H1 (cell line): ENCODE data around the gene AFF1. TPM values are rescaled to one million over a fixed set of nuclear protein-coding genes. Genes with fewer than 3 reads are reported as not detected.

Source experiments
- CTCF ChIA-PET: fragments of 300-600 bp; sonication (Branson Sonifier 250); formaldehyde crosslinking; loops from one replicate; lab custom pipeline; 2021; ENCODE audit not compliant: partially characterized antibody; lab: Charles Lee
- POLR2A ChIA-PET: fragments of 300-600 bp; sonication (Branson Sonifier 250); formaldehyde crosslinking; loops from one replicate; lab custom pipeline; 2021; ENCODE audit warnings: inconsistent platforms; ENCODE audit not compliant: partially characterized antibody; lab: Charles Lee
- DNase-seq, 2 experiments: peaks; one replicate each; pipeline versions ENCODE4 v3.0.0 to v3.0.0-alpha.2; 2010 to 2022; ENCODE audit warnings: low spot score in 2 of 2, low read depth in 1 of 2, mixed read lengths in 1 of 2
- FAIRE-seq: peaks from 2 replicates; lab custom pipeline; 2011; peaks lifted over from hg19 to GRCh38; lab: Jason Lieb, UNC
- H2AFZ ChIP-seq: 2 replicates; pipeline ENCODE4 v1.8.1; 2012; ENCODE audit warnings: low read length, inconsistent platforms
- H2AK5ac ChIP-seq: 2 replicates; pipeline ENCODE4 v1.6.1; 2013; ENCODE audit warnings: low read depth, low read length
- H2BK120ac ChIP-seq: replicated peaks from 2 replicates; pipeline ENCODE3; 2013; ENCODE audit warnings: low read depth, low read length, inconsistent platforms
- H2BK12ac ChIP-seq: 2 replicates; pipeline ENCODE4 v1.6.1; 2013; ENCODE audit warnings: low read depth, low read length
- H2BK15ac ChIP-seq: 2 replicates; pipeline ENCODE4 v1.6.1; 2013; ENCODE audit warnings: low read length
- H2BK20ac ChIP-seq: 2 replicates; pipeline ENCODE4 v1.6.1; 2013; ENCODE audit warnings: low read length
- H2BK5ac ChIP-seq: 2 replicates; pipeline ENCODE4 v1.6.1; 2013; ENCODE audit warnings: low read depth, low read length
- H3K14ac ChIP-seq: 2 replicates; pipeline ENCODE4 v1.6.1; 2013; ENCODE audit warnings: inconsistent platforms; ENCODE audit not compliant: insufficient read length
- H3K18ac ChIP-seq: 2 replicates; pipeline ENCODE4 v1.6.1; 2013; ENCODE audit warnings: low read length; ENCODE audit errors: extremely low read depth
- H3K23ac ChIP-seq: 2 replicates; pipeline ENCODE4 v1.6.1; 2013; ENCODE audit warnings: inconsistent platforms; ENCODE audit not compliant: insufficient read length
- H3K23me2 ChIP-seq: 2 replicates; pipeline ENCODE4 v1.6.1; 2013; ENCODE audit warnings: low read depth, low read length
- H3K27ac ChIP-seq: 2 replicates; pipeline ENCODE4 v1.6.1; 2011; ENCODE audit warnings: low read depth, low read length, inconsistent platforms
- H3K27me3 ChIP-seq, 4 experiments: replicated peaks in 1 of 4; 1 replicate in 1 of 4; 2 replicates in 3 of 4; pipeline versions ENCODE4 v1.6.1 to v1.8.1; 2011 to 2013; ENCODE audit warnings: low read length in 3 of 4, mild to moderate bottlenecking in 3 of 4, inconsistent platforms in 2 of 4, mixed read lengths in 2 of 4, moderate library complexity in 1 of 4; ENCODE audit not compliant: control insufficient read depth in 3 of 4, insufficient read depth in 3 of 4; ENCODE audit errors: extremely low read depth in 1 of 4
- H3K36me3 ChIP-seq, 4 experiments: 2 replicates each; pipeline versions ENCODE4 v1.6.1 to v1.8.1; 2011 to 2013; ENCODE audit warnings: mild to moderate bottlenecking in 4 of 4, low read length in 3 of 4, moderate library complexity in 2 of 4, control low read depth in 1 of 4, inconsistent platforms in 1 of 4; ENCODE audit not compliant: insufficient read depth in 4 of 4, control insufficient read depth in 2 of 4
- H3K4ac ChIP-seq: replicated peaks from 2 replicates; pipeline ENCODE3; 2013; ENCODE audit warnings: low read length, low read depth, mixed read lengths, inconsistent platforms; ENCODE audit not compliant: insufficient read length
- H3K4me1 ChIP-seq, 4 experiments: replicated peaks in 1 of 4; 1 replicate in 1 of 4; 2 replicates in 3 of 4; pipeline versions ENCODE4 v1.6.1 to v1.8.1; 2011 to 2013; ENCODE audit warnings: low read length in 3 of 4, inconsistent platforms in 2 of 4, mixed read lengths in 1 of 4; ENCODE audit not compliant: insufficient read depth in 4 of 4, control insufficient read depth in 3 of 4
- H3K4me2 ChIP-seq, 2 experiments: 2 replicates each; pipeline versions ENCODE4 v1.6.1 to v1.8.1; 2011 to 2013; ENCODE audit warnings: low read depth in 2 of 2, low read length in 2 of 2, control low read depth in 1 of 2, inconsistent platforms in 1 of 2, mild to moderate bottlenecking in 1 of 2; ENCODE audit not compliant: insufficient read depth in 1 of 2
- H3K4me3 ChIP-seq, 4 experiments: fragments of 200-600, 300-600 bp in 1 of 4; sonication (generic), shearing (Covaris generic), sonication (Bioruptor Twin) in 1 of 4; 2 replicates each; pipeline versions ENCODE4 v1.5.1 to v1.8.1; 2011 to 2016; ENCODE audit warnings: low read length in 4 of 4, low read depth in 3 of 4, control low read depth in 2 of 4, inconsistent platforms in 2 of 4, mild to moderate bottlenecking in 2 of 4, mixed read lengths in 1 of 4, moderate library complexity in 1 of 4; ENCODE audit not compliant: insufficient read depth in 2 of 4; ENCODE audit errors: extremely low read depth in 1 of 4
- H3K56ac ChIP-seq: replicated peaks from 2 replicates; pipeline ENCODE3; 2013; ENCODE audit warnings: low read depth, mild to moderate bottlenecking, mixed read lengths, low read length, inconsistent platforms; ENCODE audit not compliant: insufficient read length
- H3K79me1 ChIP-seq: 2 replicates; pipeline ENCODE4 v1.6.1; 2013; ENCODE audit warnings: low read depth, low read length, control low read depth
- H3K79me2 ChIP-seq, 2 experiments: 2 replicates each; pipeline versions ENCODE4 v1.6.1 to v1.8.1; 2012 to 2013; ENCODE audit warnings: low read length in 2 of 2, mild to moderate bottlenecking in 2 of 2, inconsistent platforms in 1 of 2; ENCODE audit not compliant: insufficient read depth in 2 of 2, control insufficient read depth in 1 of 2
- H3K9ac ChIP-seq, 4 experiments: replicated peaks in 1 of 4; 1 replicate in 1 of 4; 2 replicates in 3 of 4; pipeline versions ENCODE4 v1.6.1 to v1.8.1; 2011 to 2013; ENCODE audit warnings: low read depth in 3 of 4, low read length in 3 of 4, control low read depth in 2 of 4, mild to moderate bottlenecking in 2 of 4, moderate library complexity in 2 of 4, inconsistent platforms in 1 of 4; ENCODE audit errors: extremely low read depth in 1 of 4
- H3K9me3 ChIP-seq, 2 experiments: 2 replicates each; pipeline versions ENCODE4 v1.6.1 to v1.8.1; 2012 to 2013; ENCODE audit warnings: mild to moderate bottlenecking in 2 of 2, moderate library complexity in 2 of 2, control low read depth in 1 of 2, inconsistent platforms in 1 of 2, low read depth in 1 of 2, low read length in 1 of 2, mixed read lengths in 1 of 2; ENCODE audit not compliant: insufficient read depth in 2 of 2
- H4K20me1 ChIP-seq, 2 experiments: replicated peaks in 1 of 2; 2 replicates each; pipeline versions ENCODE3 to v1.8.1; 2011 to 2013; ENCODE audit warnings: inconsistent platforms in 2 of 2, low read length in 2 of 2, mild to moderate bottlenecking in 1 of 2; ENCODE audit not compliant: insufficient read depth in 2 of 2, control insufficient read depth in 1 of 2
- H4K5ac ChIP-seq: 2 replicates; pipeline ENCODE4 v1.6.1; 2013; ENCODE audit warnings: low read length, low read depth, mixed read lengths, inconsistent platforms; ENCODE audit not compliant: insufficient read length
- H4K8ac ChIP-seq: 2 replicates; pipeline ENCODE4 v1.8.0; 2013; ENCODE audit warnings: mild to moderate bottlenecking, moderate library complexity, low read length, inconsistent platforms; ENCODE audit not compliant: insufficient read depth; ENCODE audit errors: extremely low read depth
- H4K91ac ChIP-seq: replicated peaks from 2 replicates; pipeline ENCODE3; 2013; ENCODE audit warnings: low read length, mixed read lengths, inconsistent platforms; ENCODE audit not compliant: insufficient read length
- HDAC6 ChIP-seq: IDR thresholded peaks from one replicate; pipeline ENCODE4 v1.7.1; 2012; ENCODE audit warnings: low read depth, mild to moderate bottlenecking, inconsistent platforms, low read length, moderate library complexity
- WGBS, 2 experiments: shearing (Covaris generic) in 1 of 2; methylation state at CpG; one replicate each; pipeline versions ENCODE4 v1.1.6 to v1.1.7; 2013 to 2015; ENCODE audit warnings: low lambda C conversion rate in 2 of 2, mixed read lengths in 2 of 2, inconsistent platforms in 1 of 2, low coverage in 1 of 2, missing lambda C conversion rate in 1 of 2; ENCODE audit not compliant: insufficient replicate concordance in 2 of 2, insufficient coverage in 1 of 2, insufficient read length in 1 of 2; ENCODE audit errors: extremely low coverage in 1 of 2, missing lambda C conversion rate in 1 of 2; 5-methylcytosine and 5-hydroxymethylcytosine counted together
- polyA plus RNA-seq, 7 experiments: library from polyadenylated mRNA; depleted of rRNA in 3 of 7; stranded (reverse) in 5 of 7; unstranded in 2 of 7; fragments of >200 nt in 5 of 7; fragments of 200-250 nt in 2 of 7; gene quantifications; 1 replicate in 5 of 7; 2 replicates in 1 of 7; 4 replicates in 1 of 7; pipeline versions ENCODE4 v1.2.1 to v1.2.3, GENCODE V29; 2011 to 2013; ENCODE audit warnings: missing spikeins in 2 of 7, mixed read lengths in 2 of 7
- total RNA-seq: library from RNA; stranded (reverse); fragmentation: NEBNext Ultra II Directional; extraction: Animal tissue kit (Norgen Biotek cat#: 25700); gene quantifications from 2 replicates; pipeline ENCODE4 v1.2.1, GENCODE V29; 2021

The AFF1 gene
- total and polyA plus RNA-seq, 2 of the 8 experiments (the other 6 are each of a cell fraction or from before 2014, with no cell fraction given) = 14.8 to 85.5 TPM

- 93 to 100% methylated on average over 1 to 10 of the region's 10 CpGs for WGBS, 2 experiments
- no peak overlapping the region for H3K9ac ChIP-seq
- H3K23me2 ChIP-seq = no peaks in the 10 kb centered on the region
- no peak overlapping the region for H2BK120ac ChIP-seq
- no peak overlapping the region for H2BK15ac ChIP-seq
- H2AFZ ChIP-seq = no peak overlapping the region
- no peak for TF ChIP-seq HDAC6
- no peaks in the 10 kb centered on the region for H3K4me1 ChIP-seq
- FAIRE-seq (no peak), DNase-seq (no peak)
- H2BK12ac ChIP-seq = no peak overlapping the region
- H3K4me3 ChIP-seq = no peak overlapping the region
- H3K79me2 ChIP-seq = no peaks in the 10 kb centered on the region
- 0 out of 2 replicates have a peak overlapping the region, but pooled peaks have one; percentile 44 for H2BK20ac ChIP-seq
- H3K18ac ChIP-seq = no peak overlapping the region
- no peak overlapping the region for H4K5ac ChIP-seq
- no peak overlapping the region for H4K91ac ChIP-seq
- H3K4ac ChIP-seq = no peak overlapping the region
- no peak overlapping the region for H4K8ac ChIP-seq
- POLR2A ChIA-PET = no interaction called here
- no peak overlapping the region for H2BK5ac ChIP-seq
- H3K56ac ChIP-seq = no peak overlapping the region
- H3K27ac ChIP-seq = no peak overlapping the region
- H4K20me1 ChIP-seq = no peaks in the 10 kb centered on the region
- no peaks in the 10 kb centered on the region for H3K79me1 ChIP-seq
- H2AK5ac ChIP-seq = no peak overlapping the region
- H3K4me2 ChIP-seq = no peak overlapping the region
- H3K14ac ChIP-seq = no peak overlapping the region
- H3K23ac ChIP-seq = no peak overlapping the region
- CTCF ChIA-PET = interaction anchor here (1.0 to 1.4 kb wide), 2 partner anchors 32 to 186 kb away, joined by 3 to 4 read pairs; no protein-coding TSS in a partner anchor
- no peaks in the 10 kb centered on the region for H3K27me3 ChIP-seq
- H3K36me3 ChIP-seq = no peaks in the 10 kb centered on the region
- no peaks in the 10 kb centered on the region for H3K9me3 ChIP-seq
Measured at GRCh38 chr4:86928400-86929255, 6.2 kb upstream of the AFF1 start.
